HFFc6 (cell line): Measurements from ENCODE around the gene FH. TPM values are rescaled to one million over a fixed set of nuclear protein-coding genes. Genes with fewer than 3 reads are reported as not detected.

ENCODE experiments used
- DNase-seq: peaks from one replicate; pipeline ENCODE4 v3.0.0-alpha.2; 2018
- H3K27ac Mint-ChIP-seq: 2 replicates; pipeline ENCODE4 v1.8.0; 2020; ENCODE audit warnings: mild to moderate bottlenecking, mixed read lengths
- H3K27me3 Mint-ChIP-seq: 2 replicates; pipeline ENCODE4 v1.8.0; 2021; ENCODE audit warnings: mild to moderate bottlenecking, moderate library complexity, mixed read lengths; ENCODE audit not compliant: insufficient read depth
- H3K36me3 Mint-ChIP-seq: 2 replicates; pipeline ENCODE4 v1.8.0; 2021; ENCODE audit warnings: low read depth, mixed read lengths
- H3K4me1 Mint-ChIP-seq: 2 replicates; pipeline ENCODE4 v1.8.0; 2020; ENCODE audit warnings: low read depth, mixed read lengths
- H3K4me3 Mint-ChIP-seq: 2 replicates; pipeline ENCODE4 v1.8.0; 2020; ENCODE audit warnings: mild to moderate bottlenecking, moderate library complexity, mixed read lengths
- H3K9me3 Mint-ChIP-seq: 2 replicates; pipeline ENCODE4 v1.8.0; 2020; ENCODE audit warnings: mild to moderate bottlenecking, mixed read lengths
- total RNA-seq, 6 experiments: library from RNA; stranded (reverse); fragmentation: NEBNext Ultra II Directional; extraction: Animal tissue kit (Norgen Biotek cat#: 25700); gene quantifications; 2 replicates in 1 of 6; 3 replicates in 5 of 6; pipeline ENCODE4 v1.2.3, GENCODE V29; 2021
- TF ChIP-seq, protein P1 (sequence below): fragments of 200-600 bp; sonication (generic); IDR thresholded peaks from 2 replicates; pipeline ENCODE4 v1.5.0; 2021; ENCODE audit warnings: antibody characterized with exemption, mild to moderate bottlenecking

Gene FH
- total RNA-seq, 6 experiments from 2014 or later: 107 to 137 (median 123) TPM

DNA sequence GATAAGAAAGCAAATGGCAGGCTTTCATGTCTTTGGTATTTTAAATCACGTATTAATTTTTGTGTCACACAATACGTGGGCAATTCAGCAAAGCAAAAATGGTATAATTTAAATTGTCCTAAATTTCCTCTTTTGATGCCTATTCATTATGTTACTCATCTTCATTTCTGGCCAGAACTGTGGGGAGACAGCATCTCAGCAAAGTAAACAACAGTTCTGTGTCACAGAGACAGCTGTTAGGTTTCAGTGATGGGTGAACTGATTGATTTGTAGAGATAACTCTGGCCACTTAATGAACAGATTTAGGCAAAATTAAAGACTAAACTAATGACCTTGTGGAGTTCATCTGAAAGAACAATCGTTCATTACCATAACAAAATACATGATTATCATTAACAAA, 49.2 kb downstream of the FH start:
- H3K36me3 Mint-ChIP-seq: peaks cover 16% of the 10 kb centered on the region
- TF ChIP-seq, protein P1, sequence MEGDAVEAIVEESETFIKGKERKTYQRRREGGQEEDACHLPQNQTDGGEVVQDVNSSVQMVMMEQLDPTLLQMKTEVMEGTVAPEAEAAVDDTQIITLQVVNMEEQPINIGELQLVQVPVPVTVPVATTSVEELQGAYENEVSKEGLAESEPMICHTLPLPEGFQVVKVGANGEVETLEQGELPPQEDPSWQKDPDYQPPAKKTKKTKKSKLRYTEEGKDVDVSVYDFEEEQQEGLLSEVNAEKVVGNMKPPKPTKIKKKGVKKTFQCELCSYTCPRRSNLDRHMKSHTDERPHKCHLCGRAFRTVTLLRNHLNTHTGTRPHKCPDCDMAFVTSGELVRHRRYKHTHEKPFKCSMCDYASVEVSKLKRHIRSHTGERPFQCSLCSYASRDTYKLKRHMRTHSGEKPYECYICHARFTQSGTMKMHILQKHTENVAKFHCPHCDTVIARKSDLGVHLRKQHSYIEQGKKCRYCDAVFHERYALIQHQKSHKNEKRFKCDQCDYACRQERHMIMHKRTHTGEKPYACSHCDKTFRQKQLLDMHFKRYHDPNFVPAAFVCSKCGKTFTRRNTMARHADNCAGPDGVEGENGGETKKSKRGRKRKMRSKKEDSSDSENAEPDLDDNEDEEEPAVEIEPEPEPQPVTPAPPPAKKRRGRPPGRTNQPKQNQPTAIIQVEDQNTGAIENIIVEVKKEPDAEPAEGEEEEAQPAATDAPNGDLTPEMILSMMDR: no peak
- H3K9me3 Mint-ChIP-seq: no peaks in the 10 kb centered on the region
- H3K27ac Mint-ChIP-seq: no peak overlapping the region
- H3K4me3 Mint-ChIP-seq: no peak overlapping the region
- no peaks in the 10 kb centered on the region for H3K27me3 Mint-ChIP-seq
- no peak for DNase-seq
- H3K4me1 Mint-ChIP-seq: peaks cover 15% of the 10 kb centered on the region

DNA sequence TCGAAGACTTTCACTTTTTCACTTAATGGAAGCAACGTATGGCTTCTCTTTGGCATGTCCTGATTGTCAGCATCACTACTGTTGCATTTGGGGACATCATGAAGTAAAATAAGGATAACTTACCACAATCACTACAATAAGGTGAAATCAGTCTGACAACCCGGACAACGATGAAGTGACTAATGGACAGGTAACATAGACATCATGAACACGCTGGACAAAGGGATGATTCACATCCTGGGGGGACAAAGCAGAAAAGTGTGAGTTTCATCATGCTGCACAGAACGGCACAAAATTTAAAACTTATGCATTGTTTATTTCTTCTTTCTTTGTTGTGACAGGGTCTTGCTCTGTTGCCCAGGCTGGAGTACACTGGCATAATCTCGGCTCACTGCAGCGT, 53.9 kb downstream of the FH start:
- TF ChIP-seq, protein P1: no peak
- no peak overlapping the region for H3K27ac Mint-ChIP-seq
- H3K36me3 Mint-ChIP-seq: peaks cover 20% of the 10 kb centered on the region
- H3K9me3 Mint-ChIP-seq: no peaks in the 10 kb centered on the region
- H3K27me3 Mint-ChIP-seq: no peaks in the 10 kb centered on the region
- no peak for DNase-seq
- H3K4me3 Mint-ChIP-seq: no peak overlapping the region
- H3K4me1 Mint-ChIP-seq: peaks cover 10% of the 10 kb centered on the region

DNA sequence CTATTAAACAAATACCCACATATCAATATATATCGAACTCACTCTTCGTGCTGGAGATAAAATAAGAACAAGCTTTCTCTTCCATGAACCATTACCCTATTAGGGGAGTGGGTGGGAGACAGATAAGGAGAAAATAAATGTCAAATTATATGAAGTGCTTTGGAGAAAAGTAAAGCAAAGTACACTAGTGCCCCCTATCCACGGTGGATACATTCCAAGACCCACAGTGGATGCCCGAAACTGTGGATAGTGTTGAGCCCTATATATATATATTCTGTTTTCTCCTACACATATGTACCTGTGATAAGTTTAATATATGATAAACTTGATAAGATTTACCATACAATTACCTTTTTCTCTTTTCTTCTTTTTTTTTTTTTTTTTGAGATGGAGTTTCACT, 54.6 kb downstream of the FH start:
- Mint-ChIP-seq H3K27me3 (no peaks in the 10 kb centered on the region), H3K36me3 (peaks cover 20% of the 10 kb centered on the region), H3K27ac (no peak overlapping the region), H3K4me3 (no peak overlapping the region), H3K4me1 (peaks cover 3% of the 10 kb centered on the region), H3K9me3 (no peaks in the 10 kb centered on the region)
- no peak for DNase-seq
- TF ChIP-seq, protein P1: peak; percentile 26; the same call in 1 of the 2 replicates

DNA sequence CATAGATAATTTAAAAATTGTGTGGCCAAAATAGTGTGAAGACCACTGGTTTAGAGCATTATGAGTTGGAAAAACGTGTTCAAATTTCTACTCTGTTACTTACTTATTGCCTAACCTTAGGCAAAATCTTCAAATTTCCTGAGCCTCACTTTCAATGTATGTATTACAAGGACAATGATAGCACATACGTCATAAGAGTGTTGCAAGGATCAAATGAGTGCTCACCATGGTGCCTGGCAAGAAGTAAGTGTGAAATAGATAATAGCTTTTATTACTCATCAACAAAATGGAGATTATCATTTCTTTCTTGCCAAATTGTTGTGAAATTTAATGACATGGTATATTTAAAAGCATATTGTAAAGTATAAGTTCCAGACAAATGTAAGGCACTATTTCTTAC, 57.2 kb downstream of the FH start:
- H3K4me3 Mint-ChIP-seq: no peak overlapping the region
- TF ChIP-seq, protein P1: no peak
- no peaks in the 10 kb centered on the region for H3K27me3 Mint-ChIP-seq
- H3K27ac Mint-ChIP-seq: no peak overlapping the region
- peaks cover 20% of the 10 kb centered on the region for H3K36me3 Mint-ChIP-seq
- H3K4me1 Mint-ChIP-seq: no peaks in the 10 kb centered on the region
- DNase-seq: no peak
- no peaks in the 10 kb centered on the region for H3K9me3 Mint-ChIP-seq

DNA sequence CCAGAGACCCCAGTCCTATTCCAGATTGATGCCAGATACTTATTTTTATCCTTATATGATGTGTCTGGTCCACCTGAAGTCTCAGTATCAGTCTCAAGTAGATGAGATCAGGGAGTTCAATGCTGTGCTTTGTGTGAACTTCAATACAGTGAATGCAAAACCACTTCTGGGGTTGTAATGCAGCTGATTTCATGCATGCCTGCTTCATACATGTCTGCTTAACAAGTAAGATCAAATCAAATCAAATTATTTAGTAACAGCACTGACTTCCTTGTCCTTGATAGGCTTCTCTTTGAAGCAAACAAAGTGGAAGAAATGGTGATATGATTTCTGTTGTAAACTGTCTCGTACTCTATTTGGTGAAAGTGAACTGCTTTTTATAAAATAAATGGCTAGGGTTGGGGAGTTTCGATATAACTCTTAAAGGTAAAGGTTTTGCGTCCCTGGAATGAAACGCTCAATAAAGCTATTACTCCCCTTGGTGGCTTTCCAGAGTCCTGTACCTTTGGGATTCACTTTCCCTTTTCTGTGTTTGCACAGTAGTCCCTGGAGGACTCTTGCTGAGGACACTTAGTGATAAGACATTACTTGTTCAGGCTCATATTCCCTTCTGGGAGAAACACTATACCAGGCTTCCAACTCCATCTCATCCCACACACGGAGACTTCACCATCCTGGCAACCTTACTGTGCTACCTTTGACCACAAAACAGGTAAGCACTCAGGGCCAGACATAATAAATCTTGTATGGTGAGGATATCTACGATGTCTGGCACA, 59.3 kb downstream of the FH start:
- TF ChIP-seq, protein P1: no peak
- no peaks in the 10 kb centered on the region for H3K9me3 Mint-ChIP-seq
- no peaks in the 10 kb centered on the region for H3K27me3 Mint-ChIP-seq
- no peaks in the 10 kb centered on the region for H3K4me1 Mint-ChIP-seq
- H3K36me3 Mint-ChIP-seq: peaks cover 11% of the 10 kb centered on the region
- DNase-seq: no peak
- no peak overlapping the region for H3K27ac Mint-ChIP-seq
- no peak overlapping the region for H3K4me3 Mint-ChIP-seq
